ENCODE measurements around the gene AREG.

The AREG gene

GRCh38 chr4:74474345-74475090, 29.6 kb downstream of the AREG start:
- no peak overlapping the region for H3K4me3 ChIP-seq (ENCODE audit: low read length)
- DNase-seq (ENCODE audit: low read depth) = peak; percentile 53
- no peak for TF ChIP-seq CTCF (IDR thresholded peaks at IDR 0.05; ENCODE audit: insufficient read depth, low read depth, low read length, missing control alignments)

GRCh38 chr4:74475091-74475800, 30.3 kb downstream of the AREG start:
- no peak for DNase-seq (ENCODE audit: low read depth)
- no peak overlapping the region for H3K4me3 ChIP-seq (ENCODE audit: low read length)
- no peak for TF ChIP-seq CTCF (IDR thresholded peaks at IDR 0.05; ENCODE audit: insufficient read depth, low read depth, low read length, missing control alignments)

- no peak for TF ChIP-seq CTCF (IDR thresholded peaks at IDR 0.05; ENCODE audit: insufficient read depth, low read depth, low read length, missing control alignments)
- H3K4me3 ChIP-seq (ENCODE audit: low read length) = no peak overlapping the region
- DNase-seq (ENCODE audit: low read depth) = no peak
Observed at GRCh38 chr4:74475946-74476345, 31.0 kb downstream of the AREG start.

DNA sequence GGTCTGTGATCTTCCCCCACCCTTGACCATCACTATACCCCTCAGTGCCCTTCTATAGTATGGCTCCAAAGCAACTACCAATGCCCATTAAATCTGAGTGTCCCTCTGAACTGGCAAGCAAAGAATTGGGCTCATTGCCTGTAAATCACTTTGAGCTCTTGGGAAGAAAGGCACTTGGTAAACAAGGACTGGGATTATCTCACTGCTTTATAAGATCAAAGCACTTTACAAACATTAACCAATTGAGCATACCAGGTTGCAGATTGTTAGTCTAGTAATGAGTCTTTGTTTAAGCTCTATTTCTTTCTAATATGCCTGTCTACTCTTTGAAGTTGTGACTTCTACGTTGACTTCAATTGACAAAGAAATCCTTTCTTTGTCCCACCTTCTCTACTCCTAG, 34.1 kb downstream of the AREG start:
- no peak for TF ChIP-seq CTCF (IDR thresholded peaks at IDR 0.05; ENCODE audit: insufficient read depth, low read depth, low read length, missing control alignments)
- no peak overlapping the region for H3K4me3 ChIP-seq (ENCODE audit: low read length)
- no peak for DNase-seq (ENCODE audit: low read depth)

DNA sequence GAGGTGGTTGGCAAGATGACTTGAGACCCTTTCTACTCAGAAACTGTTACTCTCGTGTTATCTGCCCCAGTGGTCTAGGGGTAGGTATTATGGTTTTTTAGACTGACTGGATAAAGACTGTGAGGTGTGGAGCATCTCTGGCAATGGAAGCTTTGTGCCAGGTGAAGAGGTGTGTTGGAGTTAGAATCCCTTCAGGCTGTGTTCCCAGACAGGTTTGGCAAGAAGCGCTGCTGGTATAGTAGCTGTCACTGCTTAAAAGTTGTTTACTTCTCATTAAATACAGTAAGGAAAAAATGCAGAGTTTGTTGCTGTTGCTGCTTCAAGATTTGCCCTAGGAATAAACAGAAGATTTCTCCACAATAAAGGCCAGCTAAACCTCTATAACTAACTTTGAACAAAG, 35.3 kb downstream of the AREG start:
- no peak for TF ChIP-seq CTCF (IDR thresholded peaks at IDR 0.05; ENCODE audit: insufficient read depth, low read depth, low read length, missing control alignments)
- H3K4me3 ChIP-seq (ENCODE audit: low read length) = no peak overlapping the region
- peak; percentile 83 for DNase-seq (ENCODE audit: low read depth)

DNA sequence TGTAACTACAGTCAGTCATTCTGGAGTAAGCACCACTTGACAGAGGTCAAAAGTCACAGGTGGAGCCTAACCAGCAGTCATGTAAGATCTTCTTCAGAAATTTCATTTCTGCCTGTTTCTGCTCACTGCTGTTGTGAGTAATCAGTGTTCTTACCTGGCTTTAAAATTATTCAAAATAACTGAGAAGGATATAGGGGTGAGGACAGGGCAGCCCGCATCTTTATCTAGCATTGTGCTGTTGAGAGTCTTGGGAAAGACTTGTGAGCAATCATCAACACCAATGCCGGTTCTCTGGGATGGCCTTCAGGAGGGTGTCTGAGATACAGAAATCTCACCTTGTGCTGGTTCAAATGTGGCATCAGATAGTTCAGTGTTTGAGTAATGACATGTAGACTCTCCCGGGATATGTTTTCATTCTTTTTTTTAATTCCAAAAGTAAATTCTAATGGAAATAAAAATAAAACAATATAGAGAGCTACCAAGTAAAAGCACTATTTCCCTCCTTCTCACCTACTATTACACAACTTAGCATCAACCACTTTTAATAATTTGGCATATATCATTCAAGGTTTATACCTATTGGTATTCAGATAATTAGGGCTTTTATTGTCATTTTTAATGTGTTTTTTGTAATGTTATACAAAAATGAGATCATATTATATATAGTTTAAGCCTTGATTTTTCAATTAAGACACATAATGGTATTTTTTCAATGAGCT, 37.1 kb downstream of the AREG start:
- no peak overlapping the region for H3K4me3 ChIP-seq (ENCODE audit: low read length)
- DNase-seq (ENCODE audit: low read depth) = no peak
- no peak for TF ChIP-seq CTCF (IDR thresholded peaks at IDR 0.05; ENCODE audit: insufficient read depth, low read depth, low read length, missing control alignments)
